ENCODE results near the gene HSF5.
"Not testable (repeated sequence)": the region's sequence is repeated elsewhere in the genome, so short reads cannot be mapped to it uniquely, and the experiment has no call there.

HSF5 gene

GRCh38 chr17:58508341-58509067, 20.3 kb upstream of the HSF5 start:
- Mint-ChIP-seq H3K4me1 (ENCODE audit: low read depth) (peaks cover 24% of the 10 kb centered on the region), H3K4me3 (no peak overlapping the region), H3K9me3 (no peaks in the 10 kb centered on the region), H3K27ac (no peak overlapping the region), H3K27me3 (ENCODE audit: low read depth) (no peaks in the 10 kb centered on the region), H3K36me3 (ENCODE audit: low read depth) (peaks cover 66% of the 10 kb centered on the region)
- no peak for DNase-seq (ENCODE audit: low spot score)

DNA sequence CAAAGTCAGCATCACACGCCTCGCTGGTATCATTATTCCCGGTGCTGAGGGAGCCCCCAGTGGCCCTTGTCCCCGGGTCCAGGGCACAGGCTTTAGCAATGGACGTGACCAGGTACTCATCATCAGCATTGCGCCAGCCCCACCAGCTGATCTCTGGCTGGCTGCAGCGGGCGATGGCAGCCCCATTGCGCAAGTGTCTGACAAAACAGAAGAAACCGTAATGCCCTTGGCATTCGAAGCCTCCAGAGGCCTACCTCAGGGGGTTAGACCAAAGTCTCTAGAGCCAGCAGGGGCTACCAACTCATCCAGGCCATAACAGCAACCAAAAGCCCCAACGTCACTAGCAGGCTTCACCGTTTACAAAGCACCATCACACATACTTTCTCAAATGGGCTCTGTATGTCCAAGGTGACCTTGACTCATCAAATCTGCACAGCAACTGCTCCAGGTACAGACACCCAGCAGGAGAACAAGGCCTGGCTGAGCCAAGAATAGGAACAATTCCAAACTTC, 19.0 kb upstream of the HSF5 start:
- DNase-seq (ENCODE audit: low spot score) = no peak
- Mint-ChIP-seq H3K36me3 (ENCODE audit: low read depth) (peaks cover 73% of the 10 kb centered on the region), H3K27ac (no peak overlapping the region), H3K4me3 (no peak overlapping the region), H3K4me1 (ENCODE audit: low read depth) (peaks cover 15% of the 10 kb centered on the region), H3K9me3 (no peaks in the 10 kb centered on the region), H3K27me3 (ENCODE audit: low read depth) (no peaks in the 10 kb centered on the region)

DNA sequence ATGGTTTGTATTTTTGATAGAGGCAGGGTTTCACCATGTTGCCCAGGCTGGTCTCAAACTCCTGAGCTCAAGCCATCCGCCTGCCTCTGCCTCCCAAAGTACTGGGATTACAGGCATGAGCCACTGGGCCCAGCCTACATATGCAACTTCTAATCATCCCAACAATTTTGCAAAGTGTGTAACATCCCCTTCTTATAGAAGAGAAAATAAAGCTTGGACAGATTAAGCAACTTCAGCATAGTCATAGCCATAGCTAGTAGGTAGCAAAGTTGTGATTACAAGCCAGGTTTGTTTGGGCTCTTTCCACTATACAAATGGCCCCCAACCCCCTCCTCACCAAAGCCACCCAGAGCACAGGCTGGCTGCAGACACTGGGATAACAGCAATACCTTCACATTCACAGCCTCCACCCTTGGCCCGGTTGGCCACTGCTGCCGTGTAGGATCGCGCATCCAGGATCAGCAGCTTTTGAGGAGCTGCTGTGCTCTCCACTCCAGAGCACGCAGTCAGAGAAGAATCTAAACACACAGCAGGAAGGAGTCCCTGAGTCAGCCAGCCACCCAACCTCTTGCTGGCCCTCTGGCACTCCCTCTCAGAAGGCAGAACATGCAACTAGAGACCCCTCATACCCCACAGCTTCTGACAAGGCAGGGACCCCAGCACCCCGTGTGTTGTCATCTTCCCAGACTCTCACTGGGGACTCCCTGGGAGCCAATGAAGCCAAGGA, 18.3 kb upstream of the HSF5 start:
- Mint-ChIP-seq H3K36me3 (ENCODE audit: low read depth) (peaks cover 71% of the 10 kb centered on the region), H3K4me3 (no peak overlapping the region), H3K27ac (no peak overlapping the region), H3K4me1 (ENCODE audit: low read depth) (peaks cover 14% of the 10 kb centered on the region), H3K27me3 (ENCODE audit: low read depth) (no peaks in the 10 kb centered on the region), H3K9me3 (no peaks in the 10 kb centered on the region)
- no peak for DNase-seq (ENCODE audit: low spot score)

- Mint-ChIP-seq H3K27ac (no peak overlapping the region), H3K4me3 (no peak overlapping the region), H3K27me3 (ENCODE audit: low read depth) (no peaks in the 10 kb centered on the region), H3K36me3 (ENCODE audit: low read depth) (peaks cover 54% of the 10 kb centered on the region), H3K4me1 (ENCODE audit: low read depth) (peaks cover 8% of the 10 kb centered on the region), H3K9me3 (no peaks in the 10 kb centered on the region)
- no peak for DNase-seq (ENCODE audit: low spot score)
Observed at GRCh38 chr17:58504826-58505351, 16.7 kb upstream of the HSF5 start.

- no peak overlapping the region for H3K4me3 Mint-ChIP-seq
- no peaks in the 10 kb centered on the region for H3K27me3 Mint-ChIP-seq (ENCODE audit: low read depth)
- H3K4me1 Mint-ChIP-seq (ENCODE audit: low read depth) = peaks cover 3% of the 10 kb centered on the region
- H3K27ac Mint-ChIP-seq = no peak overlapping the region
- peaks cover 47% of the 10 kb centered on the region for H3K36me3 Mint-ChIP-seq (ENCODE audit: low read depth)
- no peaks in the 10 kb centered on the region for H3K9me3 Mint-ChIP-seq
- no peak for DNase-seq (ENCODE audit: low spot score)
Observed at GRCh38 chr17:58503866-58504265, 15.7 kb upstream of the HSF5 start.

- H3K36me3 Mint-ChIP-seq (ENCODE audit: low read depth) = peaks cover 49% of the 10 kb centered on the region
- not testable (repeated sequence) for DNase-seq (ENCODE audit: low spot score); H3K27me3 Mint-ChIP-seq (ENCODE audit: low read depth); H3K4me3 Mint-ChIP-seq; H3K4me1 Mint-ChIP-seq (ENCODE audit: low read depth); H3K27ac Mint-ChIP-seq; H3K9me3 Mint-ChIP-seq
Observed at GRCh38 chr17:58503134-58503533, 14.9 kb upstream of the HSF5 start.

GRCh38 chr17:58501451-58501850, 13.2 kb upstream of the HSF5 start:
- H3K27ac Mint-ChIP-seq = no peak overlapping the region
- peaks cover 45% of the 10 kb centered on the region for H3K36me3 Mint-ChIP-seq (ENCODE audit: low read depth)
- no peak overlapping the region for H3K4me3 Mint-ChIP-seq
- H3K27me3 Mint-ChIP-seq (ENCODE audit: low read depth) = no peaks in the 10 kb centered on the region
- H3K4me1 Mint-ChIP-seq (ENCODE audit: low read depth) = peaks cover 3% of the 10 kb centered on the region
- DNase-seq (ENCODE audit: low spot score) = no peak
- no peaks in the 10 kb centered on the region for H3K9me3 Mint-ChIP-seq

- Mint-ChIP-seq H3K27ac (no peak overlapping the region), H3K27me3 (ENCODE audit: low read depth) (no peaks in the 10 kb centered on the region), H3K4me3 (no peak overlapping the region), H3K36me3 (ENCODE audit: low read depth) (peaks cover 43% of the 10 kb centered on the region), H3K4me1 (ENCODE audit: low read depth) (peaks cover 4% of the 10 kb centered on the region), H3K9me3 (no peaks in the 10 kb centered on the region)
- no peak for DNase-seq (ENCODE audit: low spot score)
Observed at GRCh38 chr17:58498177-58498828, 10.1 kb upstream of the HSF5 start.

- Mint-ChIP-seq H3K4me3 (no peak overlapping the region), H3K4me1 (ENCODE audit: low read depth) (peaks cover 6% of the 10 kb centered on the region), H3K9me3 (no peaks in the 10 kb centered on the region), H3K36me3 (ENCODE audit: low read depth) (peaks cover 62% of the 10 kb centered on the region), H3K27ac (no peak overlapping the region), H3K27me3 (ENCODE audit: low read depth) (no peaks in the 10 kb centered on the region)
- no peak for DNase-seq (ENCODE audit: low spot score)
Observed at GRCh38 chr17:58493506-58493905, 5.3 kb upstream of the HSF5 start.

GRCh38 chr17:58492238-58493121, 4.3 kb upstream of the HSF5 start:
- Mint-ChIP-seq H3K27ac (peak overlapping the region; percentile 22), H3K9me3 (no peaks in the 10 kb centered on the region), H3K27me3 (ENCODE audit: low read depth) (no peaks in the 10 kb centered on the region), H3K4me1 (ENCODE audit: low read depth) (peaks cover 6% of the 10 kb centered on the region), H3K36me3 (ENCODE audit: low read depth) (peaks cover 59% of the 10 kb centered on the region), H3K4me3 (no peak overlapping the region)
- peak; percentile 26 for DNase-seq (ENCODE audit: low spot score)

DNA sequence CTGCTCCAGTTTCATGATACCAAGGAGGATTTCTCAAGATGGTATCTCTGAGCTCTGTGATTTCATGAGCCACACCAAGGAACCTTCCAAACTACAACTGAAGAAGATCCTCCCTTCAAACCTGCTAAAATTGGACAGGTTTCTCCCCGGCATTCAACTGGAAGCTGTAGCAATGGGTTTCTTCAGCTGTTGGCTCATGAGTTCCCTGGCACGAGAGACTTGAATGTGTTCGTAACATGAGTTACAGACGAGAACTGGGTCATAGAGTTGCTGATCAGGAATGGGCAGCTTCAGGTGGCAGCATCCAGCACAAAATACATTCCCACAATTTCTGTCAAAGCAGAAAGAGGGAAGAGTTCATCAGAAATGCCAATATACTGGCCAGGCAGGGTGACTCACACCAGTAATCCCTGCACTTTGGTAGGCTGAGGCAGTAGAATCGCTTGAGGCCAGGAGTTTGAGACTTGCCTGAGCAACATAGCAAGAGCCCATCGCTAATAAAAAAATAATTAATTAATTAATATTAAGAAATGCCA, 3.4 kb upstream of the HSF5 start:
- Mint-ChIP-seq H3K27me3 (ENCODE audit: low read depth) (no peaks in the 10 kb centered on the region), H3K4me1 (ENCODE audit: low read depth) (peaks cover 9% of the 10 kb centered on the region), H3K9me3 (no peaks in the 10 kb centered on the region), H3K36me3 (ENCODE audit: low read depth) (peaks cover 58% of the 10 kb centered on the region), H3K4me3 (no peak overlapping the region), H3K27ac (no peak overlapping the region)
- DNase-seq (ENCODE audit: low spot score) = no peak

- no peak for DNase-seq (ENCODE audit: low spot score)
- no peak overlapping the region for H3K27ac Mint-ChIP-seq
- H3K9me3 Mint-ChIP-seq = no peaks in the 10 kb centered on the region
- peaks cover 7% of the 10 kb centered on the region for H3K4me1 Mint-ChIP-seq (ENCODE audit: low read depth)
- peak overlapping the region; percentile 45 for H3K4me3 Mint-ChIP-seq
- H3K27me3 Mint-ChIP-seq (ENCODE audit: low read depth) = no peaks in the 10 kb centered on the region
- peaks cover 38% of the 10 kb centered on the region for H3K36me3 Mint-ChIP-seq (ENCODE audit: low read depth)
Observed at GRCh38 chr17:58488428-58488890, 251 bp upstream of the HSF5 start.

DNA sequence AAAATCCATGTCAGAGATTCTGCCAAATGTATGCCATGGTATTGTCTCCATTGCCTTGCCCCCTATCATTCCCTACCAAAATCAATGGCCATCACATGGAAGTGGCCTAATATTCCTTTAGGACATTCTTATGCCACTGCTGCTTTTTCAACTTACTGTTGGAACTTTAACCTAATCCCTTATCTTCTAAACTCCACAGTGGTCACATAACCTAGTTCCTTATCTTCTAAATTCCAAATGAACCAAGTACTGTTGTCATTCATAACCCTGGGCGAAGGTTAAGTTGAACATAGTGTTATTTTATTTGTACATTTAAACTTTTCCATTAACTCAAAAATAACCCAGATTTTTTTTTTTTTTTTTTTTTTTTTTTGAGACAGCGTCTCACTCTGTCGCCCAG, 3.6 kb downstream of the HSF5 start:
- peaks cover 11% of the 10 kb centered on the region for H3K36me3 Mint-ChIP-seq (ENCODE audit: low read depth)
- no peaks in the 10 kb centered on the region for H3K9me3 Mint-ChIP-seq
- no peak for DNase-seq (ENCODE audit: low spot score)
- H3K27ac Mint-ChIP-seq = no peak overlapping the region
- peaks cover 5% of the 10 kb centered on the region for H3K4me1 Mint-ChIP-seq (ENCODE audit: low read depth)
- no peak overlapping the region for H3K4me3 Mint-ChIP-seq
- peaks cover 2% of the 10 kb centered on the region for H3K27me3 Mint-ChIP-seq (ENCODE audit: low read depth)
